Measurements from ENCODE around the gene RASSF1.

The RASSF1 gene

DNA sequence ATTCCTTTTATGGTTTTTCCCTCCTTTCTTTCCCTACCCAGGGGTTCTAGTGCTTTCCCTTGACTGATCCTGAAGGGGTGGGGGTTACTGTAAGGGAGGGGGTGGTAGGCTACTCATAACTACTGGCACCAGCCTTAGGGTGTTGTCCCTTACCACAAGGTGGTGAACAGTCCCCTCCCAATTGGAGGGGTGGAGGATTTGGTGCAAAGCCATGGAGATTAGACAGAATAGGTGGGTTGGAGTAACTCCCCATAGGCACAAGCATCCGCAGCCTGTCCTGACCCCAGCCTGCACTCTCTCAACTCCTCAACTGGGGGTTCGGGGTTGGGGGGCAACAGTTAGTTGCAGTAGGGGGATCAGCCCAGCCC, 15.5 kb downstream of the RASSF1 start:
- DNase-seq (ENCODE audit: low read depth): no peak
- TF ChIP-seq, protein P1, sequence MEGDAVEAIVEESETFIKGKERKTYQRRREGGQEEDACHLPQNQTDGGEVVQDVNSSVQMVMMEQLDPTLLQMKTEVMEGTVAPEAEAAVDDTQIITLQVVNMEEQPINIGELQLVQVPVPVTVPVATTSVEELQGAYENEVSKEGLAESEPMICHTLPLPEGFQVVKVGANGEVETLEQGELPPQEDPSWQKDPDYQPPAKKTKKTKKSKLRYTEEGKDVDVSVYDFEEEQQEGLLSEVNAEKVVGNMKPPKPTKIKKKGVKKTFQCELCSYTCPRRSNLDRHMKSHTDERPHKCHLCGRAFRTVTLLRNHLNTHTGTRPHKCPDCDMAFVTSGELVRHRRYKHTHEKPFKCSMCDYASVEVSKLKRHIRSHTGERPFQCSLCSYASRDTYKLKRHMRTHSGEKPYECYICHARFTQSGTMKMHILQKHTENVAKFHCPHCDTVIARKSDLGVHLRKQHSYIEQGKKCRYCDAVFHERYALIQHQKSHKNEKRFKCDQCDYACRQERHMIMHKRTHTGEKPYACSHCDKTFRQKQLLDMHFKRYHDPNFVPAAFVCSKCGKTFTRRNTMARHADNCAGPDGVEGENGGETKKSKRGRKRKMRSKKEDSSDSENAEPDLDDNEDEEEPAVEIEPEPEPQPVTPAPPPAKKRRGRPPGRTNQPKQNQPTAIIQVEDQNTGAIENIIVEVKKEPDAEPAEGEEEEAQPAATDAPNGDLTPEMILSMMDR (IDR thresholded peaks at IDR 0.05; ENCODE audit: control insufficient read depth, insufficient read depth, low read depth, low read length, missing control alignments): no peak
- H3K4me3 ChIP-seq (ENCODE audit: control insufficient read depth, low read depth, low read length): no peak overlapping the region

DNA sequence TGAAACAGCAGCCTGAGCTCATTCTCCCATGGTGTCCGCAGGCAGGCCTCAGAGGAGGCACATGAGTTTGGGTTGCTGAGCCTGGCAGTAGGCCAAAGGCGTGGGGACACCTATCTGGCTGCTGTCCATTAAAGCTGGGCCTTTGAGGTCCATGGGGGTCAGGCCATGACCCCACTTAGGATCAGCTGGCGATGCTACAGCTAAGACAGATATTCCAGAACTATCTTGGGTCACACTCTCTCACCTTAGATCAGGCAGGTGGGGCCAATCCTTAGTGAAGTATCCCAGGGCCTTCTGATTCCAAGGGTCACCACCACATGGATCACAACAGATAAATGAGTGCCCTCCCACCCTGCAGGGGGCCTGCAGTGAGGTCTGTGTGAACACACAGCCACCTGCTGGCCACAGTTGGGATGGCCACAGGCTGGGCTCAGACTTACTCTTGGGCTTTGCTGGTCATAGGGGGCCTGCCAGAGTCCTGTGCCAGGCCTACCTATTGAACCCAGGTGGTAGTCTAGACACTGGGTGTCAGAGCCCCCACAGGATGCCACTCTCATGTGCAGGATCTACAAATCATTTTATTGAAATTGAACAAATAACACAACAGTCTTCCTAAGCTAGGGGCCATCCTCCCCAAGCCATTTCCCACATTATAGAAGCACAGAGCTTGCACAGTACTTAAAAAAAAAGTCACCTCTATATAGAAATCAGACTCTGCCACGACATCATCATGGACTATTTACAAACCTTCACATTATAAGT, 16.1 kb downstream of the RASSF1 start:
- no peak overlapping the region for H3K4me3 ChIP-seq (ENCODE audit: control insufficient read depth, low read depth, low read length)
- TF ChIP-seq, protein P1 (IDR thresholded peaks at IDR 0.05; ENCODE audit: control insufficient read depth, insufficient read depth, low read depth, low read length, missing control alignments): peak; percentile 86
- no peak for DNase-seq (ENCODE audit: low read depth)

DNA sequence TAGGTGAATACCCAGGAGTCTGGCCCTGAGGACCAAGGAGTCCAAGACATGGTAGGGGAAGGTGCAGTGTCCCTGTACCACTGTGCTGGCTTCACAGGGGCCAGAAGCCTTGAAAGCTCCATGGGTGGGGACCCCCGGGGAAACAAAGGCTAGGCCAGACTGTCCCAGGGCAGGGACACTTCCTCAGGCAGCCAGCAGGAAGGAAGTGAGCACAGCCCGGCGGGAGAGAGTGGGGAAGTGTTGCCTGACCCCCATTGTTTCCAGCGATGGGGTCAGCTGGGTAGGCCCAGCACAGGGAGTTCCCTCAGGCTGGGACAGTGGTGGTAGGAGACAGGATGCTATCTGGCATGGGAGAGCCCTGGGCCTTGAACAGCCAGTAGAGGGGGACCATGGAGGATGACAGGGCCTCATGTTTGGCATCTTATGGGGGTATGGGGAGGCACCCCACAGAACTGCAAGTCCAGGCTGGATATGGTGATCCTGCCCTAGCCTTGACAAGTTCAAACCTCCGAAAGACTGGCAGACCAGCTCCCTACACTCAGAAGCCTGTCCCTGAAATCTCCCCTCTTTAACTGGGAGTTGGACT, 16.9 kb downstream of the RASSF1 start:
- no peak overlapping the region for H3K4me3 ChIP-seq (ENCODE audit: control insufficient read depth, low read depth, low read length)
- DNase-seq (ENCODE audit: low read depth): no peak
- TF ChIP-seq, protein P1 (IDR thresholded peaks at IDR 0.05; ENCODE audit: control insufficient read depth, insufficient read depth, low read depth, low read length, missing control alignments): no peak

DNA sequence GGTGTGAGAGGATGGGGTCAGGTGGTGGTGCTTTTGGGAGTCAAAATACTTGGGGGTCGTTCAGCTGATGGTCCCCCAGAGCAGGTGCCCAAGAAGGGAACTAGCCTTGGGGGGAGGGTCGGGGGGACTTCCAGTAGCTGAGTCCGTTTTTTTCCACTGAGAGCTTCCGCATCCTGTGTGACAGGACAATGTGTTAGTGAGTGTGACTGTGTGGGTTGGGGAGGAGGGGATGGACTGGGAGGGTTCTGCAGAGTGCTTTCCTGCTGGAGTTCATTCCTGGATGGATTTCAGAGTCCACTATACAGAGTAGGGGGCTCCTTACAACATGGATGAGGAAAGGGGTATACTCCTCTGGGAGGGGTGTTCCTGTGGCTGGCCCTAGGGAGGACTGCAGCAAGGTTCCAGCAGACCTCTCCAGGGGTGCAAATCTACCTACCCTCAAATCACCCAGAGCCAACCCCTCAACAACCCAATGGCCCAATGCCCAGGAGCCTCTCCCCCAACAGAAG, 17.5 kb downstream of the RASSF1 start:
- no peak for DNase-seq (ENCODE audit: low read depth)
- no peak overlapping the region for H3K4me3 ChIP-seq (ENCODE audit: control insufficient read depth, low read depth, low read length)
- TF ChIP-seq, protein P1 (IDR thresholded peaks at IDR 0.05; ENCODE audit: control insufficient read depth, insufficient read depth, low read depth, low read length, missing control alignments): no peak

DNA sequence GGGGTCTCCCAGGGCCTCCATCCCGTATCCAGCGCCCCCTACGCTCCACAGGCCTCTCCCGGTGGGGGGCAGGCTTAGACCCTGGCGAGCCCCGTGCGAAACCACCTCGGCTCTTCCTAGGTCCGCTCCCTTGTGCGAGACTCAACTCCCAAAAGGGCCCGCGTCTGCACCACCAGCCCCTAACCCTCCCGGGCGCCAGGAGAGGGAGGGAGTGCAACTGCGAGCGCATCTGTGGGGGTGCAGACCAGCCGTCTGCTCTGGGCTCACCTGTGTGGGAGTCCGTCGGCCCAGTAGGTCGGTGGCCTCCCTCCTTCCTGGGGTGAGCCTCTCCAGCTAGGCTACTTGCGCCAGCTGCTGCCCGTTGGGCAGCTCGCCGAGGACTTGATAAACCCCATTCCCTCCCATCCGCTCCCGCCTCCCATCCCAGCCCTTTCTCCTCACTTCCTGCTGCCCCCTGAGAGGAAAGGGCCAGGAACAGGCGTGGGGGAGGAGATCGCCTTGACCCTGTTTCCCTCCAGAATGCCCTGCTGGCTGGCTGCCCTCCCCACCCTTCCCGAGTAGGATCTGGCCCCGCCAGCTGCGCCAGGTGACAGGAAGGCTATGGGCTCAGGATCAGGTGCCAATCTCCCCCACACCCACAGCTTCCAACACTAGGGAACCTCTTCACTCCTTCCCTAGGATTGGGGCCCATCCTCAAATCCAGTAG, 18.1 kb downstream of the RASSF1 start, which contains the start of gene HYAL2:
Gene HYAL2, minus strand, starts transcription at position 360 of the 706 bp plus-strand sequence. CDS start 2,256 bp downstream, outside the sequence.
- TF ChIP-seq, protein P1 (IDR thresholded peaks at IDR 0.05; ENCODE audit: control insufficient read depth, insufficient read depth, low read depth, low read length, missing control alignments): no peak
- DNase-seq (ENCODE audit: low read depth): no peak
- peak within 1 kb of the TSS; percentile 61 for H3K4me3 ChIP-seq (ENCODE audit: control insufficient read depth, low read depth, low read length)

DNA sequence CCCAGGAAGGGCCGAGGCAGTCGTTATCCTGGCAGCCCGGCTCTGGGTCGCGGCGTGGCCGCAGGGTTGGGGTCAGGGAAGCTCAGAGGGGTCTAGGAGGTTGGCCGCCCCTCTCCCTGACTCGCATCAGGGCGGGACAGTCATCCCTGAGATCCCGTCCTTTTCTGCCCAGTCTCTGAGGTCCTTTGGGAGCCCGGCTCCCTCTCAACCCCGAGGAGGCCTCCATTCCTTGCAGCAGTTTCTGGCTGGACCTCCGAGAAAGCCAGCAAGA, 18.6 kb downstream of the RASSF1 start:
- DNase-seq (ENCODE audit: low read depth): no peak
- peak overlapping the region; percentile 61 for H3K4me3 ChIP-seq (ENCODE audit: control insufficient read depth, low read depth, low read length)
- TF ChIP-seq, protein P1 (IDR thresholded peaks at IDR 0.05; ENCODE audit: control insufficient read depth, insufficient read depth, low read depth, low read length, missing control alignments): no peak
